ENCODE data around the gene PORCN.
"Not testable (repeated sequence)": the region's sequence is repeated elsewhere in the genome, so short reads cannot be mapped to it uniquely, and the experiment has no call there.

The PORCN gene

GRCh38 chrX:48548871-48549270 is 40.1 kb downstream of the PORCN start:
- no peak overlapping the region for H3K4me3 ChIP-seq (replicated peaks; ENCODE audit: low read depth, low read length)
- TF ChIP-seq, protein P1, sequence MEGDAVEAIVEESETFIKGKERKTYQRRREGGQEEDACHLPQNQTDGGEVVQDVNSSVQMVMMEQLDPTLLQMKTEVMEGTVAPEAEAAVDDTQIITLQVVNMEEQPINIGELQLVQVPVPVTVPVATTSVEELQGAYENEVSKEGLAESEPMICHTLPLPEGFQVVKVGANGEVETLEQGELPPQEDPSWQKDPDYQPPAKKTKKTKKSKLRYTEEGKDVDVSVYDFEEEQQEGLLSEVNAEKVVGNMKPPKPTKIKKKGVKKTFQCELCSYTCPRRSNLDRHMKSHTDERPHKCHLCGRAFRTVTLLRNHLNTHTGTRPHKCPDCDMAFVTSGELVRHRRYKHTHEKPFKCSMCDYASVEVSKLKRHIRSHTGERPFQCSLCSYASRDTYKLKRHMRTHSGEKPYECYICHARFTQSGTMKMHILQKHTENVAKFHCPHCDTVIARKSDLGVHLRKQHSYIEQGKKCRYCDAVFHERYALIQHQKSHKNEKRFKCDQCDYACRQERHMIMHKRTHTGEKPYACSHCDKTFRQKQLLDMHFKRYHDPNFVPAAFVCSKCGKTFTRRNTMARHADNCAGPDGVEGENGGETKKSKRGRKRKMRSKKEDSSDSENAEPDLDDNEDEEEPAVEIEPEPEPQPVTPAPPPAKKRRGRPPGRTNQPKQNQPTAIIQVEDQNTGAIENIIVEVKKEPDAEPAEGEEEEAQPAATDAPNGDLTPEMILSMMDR (IDR thresholded peaks at IDR 0.05; ENCODE audit: low read depth, low read length, missing control alignments), result no peak
- DNase-seq (ENCODE audit: extremely low read depth, low read depth), result no peak

GRCh38 chrX:48555731-48556325 is 47.0 kb downstream of the PORCN start:
- not testable (repeated sequence) for H3K4me3 ChIP-seq (replicated peaks; ENCODE audit: low read depth, low read length); DNase-seq (ENCODE audit: extremely low read depth, low read depth)

GRCh38 chrX:48558271-48558670 is 49.5 kb downstream of the PORCN start:
- TF ChIP-seq, protein P1 (IDR thresholded peaks at IDR 0.05; ENCODE audit: low read depth, low read length, missing control alignments), result no peak
- DNase-seq (ENCODE audit: extremely low read depth, low read depth), result no peak
- no peak overlapping the region for H3K4me3 ChIP-seq (replicated peaks; ENCODE audit: low read depth, low read length)

DNA sequence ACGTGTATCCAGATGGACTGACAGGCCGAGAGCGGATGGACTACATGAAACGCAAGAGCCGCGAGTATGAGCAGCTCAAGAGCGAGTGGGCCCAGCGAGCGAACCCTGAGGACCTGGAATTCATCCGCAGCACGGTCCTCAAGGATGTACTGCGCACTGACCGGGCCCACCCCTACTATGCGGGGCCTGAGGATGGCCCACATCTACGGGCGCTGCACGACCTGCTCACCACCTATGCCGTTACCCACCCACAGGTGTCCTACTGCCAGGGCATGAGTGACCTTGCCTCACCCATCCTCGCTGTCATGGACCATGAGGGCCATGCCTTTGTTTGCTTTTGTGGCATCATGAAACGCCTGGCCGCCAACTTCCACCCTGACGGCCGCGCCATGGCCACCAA is 50.8 kb downstream of the PORCN start:
- no peak for DNase-seq (ENCODE audit: extremely low read depth, low read depth)
- no peak overlapping the region for H3K4me3 ChIP-seq (replicated peaks; ENCODE audit: low read depth, low read length)
- TF ChIP-seq, protein P1 (IDR thresholded peaks at IDR 0.05; ENCODE audit: low read depth, low read length, missing control alignments), result no peak

DNA sequence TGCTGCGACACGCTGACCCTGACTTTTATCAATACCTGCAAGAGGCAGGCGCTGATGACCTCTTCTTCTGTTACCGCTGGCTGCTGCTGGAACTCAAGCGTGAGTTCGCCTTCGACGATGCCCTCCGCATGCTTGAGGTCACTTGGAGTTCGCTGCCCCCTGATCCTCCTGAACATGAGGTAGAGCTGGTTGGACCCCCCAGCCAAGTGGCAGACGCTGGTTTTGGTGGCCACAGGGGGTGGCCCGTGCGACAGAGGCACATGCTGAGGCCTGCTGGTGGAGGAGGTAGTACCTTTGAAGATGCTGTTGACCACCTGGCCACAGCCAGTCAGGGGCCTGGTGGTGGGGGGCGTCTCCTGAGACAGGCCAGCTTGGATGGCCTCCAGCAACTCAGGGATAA is 51.3 kb downstream of the PORCN start:
- TF ChIP-seq, protein P1 (IDR thresholded peaks at IDR 0.05; ENCODE audit: low read depth, low read length, missing control alignments), result no peak
- no peak for DNase-seq (ENCODE audit: extremely low read depth, low read depth)
- H3K4me3 ChIP-seq (replicated peaks; ENCODE audit: low read depth, low read length), result no peak overlapping the region

GRCh38 chrX:48560681-48561080 is 51.9 kb downstream of the PORCN start:
- TF ChIP-seq, protein P1 (IDR thresholded peaks at IDR 0.05; ENCODE audit: low read depth, low read length, missing control alignments), result no peak
- H3K4me3 ChIP-seq (replicated peaks; ENCODE audit: low read depth, low read length), result no peak overlapping the region
- no peak for DNase-seq (ENCODE audit: extremely low read depth, low read depth)

DNA sequence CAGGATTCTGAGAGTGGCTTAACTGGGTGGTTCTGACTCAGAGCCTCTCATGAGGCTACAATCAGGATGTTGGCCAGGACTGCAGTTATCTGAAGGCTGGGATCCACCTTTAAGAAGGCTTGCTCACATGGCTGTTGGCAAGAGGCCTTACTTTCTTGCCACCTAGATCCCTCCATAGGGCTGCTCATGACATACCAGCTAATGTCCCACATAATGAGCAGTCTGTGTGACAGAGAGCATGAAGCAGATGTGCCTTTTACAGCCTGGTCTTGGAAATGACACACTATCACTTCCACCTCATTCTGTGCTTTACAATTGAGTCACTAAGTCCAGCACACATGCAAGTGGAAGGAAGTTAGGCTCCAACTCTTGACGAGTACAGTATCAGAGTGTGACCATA is 61.2 kb downstream of the PORCN start:
- TF ChIP-seq, protein P1 (IDR thresholded peaks at IDR 0.05; ENCODE audit: low read depth, low read length, missing control alignments), result no peak
- no peak overlapping the region for H3K4me3 ChIP-seq (replicated peaks; ENCODE audit: low read depth, low read length)
- no peak for DNase-seq (ENCODE audit: extremely low read depth, low read depth)
